Measurements from ENCODE around the gene TSPAN13.

DNA sequence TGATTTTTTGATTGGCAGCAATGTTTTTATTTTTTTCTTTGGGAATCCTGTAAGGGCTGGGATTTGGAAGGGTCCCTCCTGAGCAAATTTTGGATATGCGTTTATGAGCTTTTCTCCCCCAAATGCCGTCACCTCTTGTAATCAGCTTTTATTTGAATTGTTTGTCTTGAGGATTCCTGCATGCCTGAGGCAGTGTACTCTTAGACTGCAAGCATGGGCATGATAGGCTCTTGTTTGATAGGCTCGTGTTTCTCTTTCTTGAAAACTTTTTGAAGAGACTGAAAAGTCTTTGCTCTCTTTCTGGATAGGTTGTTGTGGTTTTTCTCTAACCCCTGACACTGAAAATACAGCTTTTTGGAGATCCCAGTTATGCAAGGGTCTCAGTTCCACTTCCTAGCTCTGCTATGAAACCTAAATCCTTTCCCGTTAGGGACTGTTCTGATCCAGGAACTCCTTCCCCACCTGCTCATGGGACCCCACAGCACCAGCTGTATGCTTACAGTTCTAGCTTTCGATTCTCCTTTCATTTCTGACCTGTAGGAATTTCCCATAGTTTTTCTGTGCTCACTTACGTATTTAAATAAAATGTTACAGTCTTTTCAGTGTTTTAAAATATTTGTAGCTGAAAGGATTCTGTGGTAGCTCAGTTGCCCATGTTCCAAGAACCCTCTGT lies 17.2 kb downstream of the TSPAN13 start:
- TF ChIP-seq, protein P1, sequence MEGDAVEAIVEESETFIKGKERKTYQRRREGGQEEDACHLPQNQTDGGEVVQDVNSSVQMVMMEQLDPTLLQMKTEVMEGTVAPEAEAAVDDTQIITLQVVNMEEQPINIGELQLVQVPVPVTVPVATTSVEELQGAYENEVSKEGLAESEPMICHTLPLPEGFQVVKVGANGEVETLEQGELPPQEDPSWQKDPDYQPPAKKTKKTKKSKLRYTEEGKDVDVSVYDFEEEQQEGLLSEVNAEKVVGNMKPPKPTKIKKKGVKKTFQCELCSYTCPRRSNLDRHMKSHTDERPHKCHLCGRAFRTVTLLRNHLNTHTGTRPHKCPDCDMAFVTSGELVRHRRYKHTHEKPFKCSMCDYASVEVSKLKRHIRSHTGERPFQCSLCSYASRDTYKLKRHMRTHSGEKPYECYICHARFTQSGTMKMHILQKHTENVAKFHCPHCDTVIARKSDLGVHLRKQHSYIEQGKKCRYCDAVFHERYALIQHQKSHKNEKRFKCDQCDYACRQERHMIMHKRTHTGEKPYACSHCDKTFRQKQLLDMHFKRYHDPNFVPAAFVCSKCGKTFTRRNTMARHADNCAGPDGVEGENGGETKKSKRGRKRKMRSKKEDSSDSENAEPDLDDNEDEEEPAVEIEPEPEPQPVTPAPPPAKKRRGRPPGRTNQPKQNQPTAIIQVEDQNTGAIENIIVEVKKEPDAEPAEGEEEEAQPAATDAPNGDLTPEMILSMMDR (IDR thresholded peaks at IDR 0.05 in 8 of 11, conservative IDR thresholded peaks at IDR 0.05 in 3 of 11) = no peak
- no peak for TF ChIP-seq POLR2A (IDR thresholded peaks at IDR 0.05)
- no peak for TF ChIP-seq POLR2AphosphoS5 (IDR thresholded peaks at IDR 0.05)
